ENCODE results near the gene RPTOR.

RPTOR gene

GRCh38 chr17:80868022-80868609 is 323.5 kb downstream of the RPTOR start:
- no peak for ATAC-seq (ENCODE audit: insufficient read depth, low read depth)
- H3K36me3 ChIP-seq (ENCODE audit: insufficient read depth, low read length), result peaks cover 11% of the 10 kb centered on the region
- DNase-seq, result no peak

GRCh38 chr17:80869481-80870145 is 325.0 kb downstream of the RPTOR start:
- Histone ChIP-seq H3K4me2 (ENCODE audit: insufficient read depth, low read length) (no peak overlapping the region), H3K36me3 (ENCODE audit: insufficient read depth, low read length) (peaks cover 20% of the 10 kb centered on the region), H3K9me3 (ENCODE audit: insufficient read depth, low read length, severe bottlenecking) (no peaks in the 10 kb centered on the region), H2AFZ (ENCODE audit: low read depth, low read length) (no peak overlapping the region), H3K79me2 (ENCODE audit: insufficient read depth, low read length) (no peaks in the 10 kb centered on the region), H3K27me3 (ENCODE audit: insufficient read depth, low read length, poor library complexity) (no peaks in the 10 kb centered on the region), H4K20me1 (ENCODE audit: insufficient read depth, low read length) (no peaks in the 10 kb centered on the region), H3K27ac (ENCODE audit: low read length) (no peak overlapping the region), H3K4me3 (ENCODE audit: low read depth in 1 of 2, low read length in 2 of 2) (no peak overlapping the region), H3K4me1 (ENCODE audit: insufficient read depth, low read length) (no peaks in the 10 kb centered on the region), H3K9ac (ENCODE audit: low read depth, low read length) (no peak overlapping the region)
- TF ChIP-seq EZH2 (IDR thresholded peaks at IDR 0.05; ENCODE audit: borderline replicate concordance, low read depth, low read length, severe bottlenecking), result no peak
- TF ChIP-seq, protein P1, sequence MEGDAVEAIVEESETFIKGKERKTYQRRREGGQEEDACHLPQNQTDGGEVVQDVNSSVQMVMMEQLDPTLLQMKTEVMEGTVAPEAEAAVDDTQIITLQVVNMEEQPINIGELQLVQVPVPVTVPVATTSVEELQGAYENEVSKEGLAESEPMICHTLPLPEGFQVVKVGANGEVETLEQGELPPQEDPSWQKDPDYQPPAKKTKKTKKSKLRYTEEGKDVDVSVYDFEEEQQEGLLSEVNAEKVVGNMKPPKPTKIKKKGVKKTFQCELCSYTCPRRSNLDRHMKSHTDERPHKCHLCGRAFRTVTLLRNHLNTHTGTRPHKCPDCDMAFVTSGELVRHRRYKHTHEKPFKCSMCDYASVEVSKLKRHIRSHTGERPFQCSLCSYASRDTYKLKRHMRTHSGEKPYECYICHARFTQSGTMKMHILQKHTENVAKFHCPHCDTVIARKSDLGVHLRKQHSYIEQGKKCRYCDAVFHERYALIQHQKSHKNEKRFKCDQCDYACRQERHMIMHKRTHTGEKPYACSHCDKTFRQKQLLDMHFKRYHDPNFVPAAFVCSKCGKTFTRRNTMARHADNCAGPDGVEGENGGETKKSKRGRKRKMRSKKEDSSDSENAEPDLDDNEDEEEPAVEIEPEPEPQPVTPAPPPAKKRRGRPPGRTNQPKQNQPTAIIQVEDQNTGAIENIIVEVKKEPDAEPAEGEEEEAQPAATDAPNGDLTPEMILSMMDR (IDR thresholded peaks at IDR 0.05; ENCODE audit: borderline replicate concordance, extremely low read depth, low read length, poor library complexity, severe bottlenecking), result no peak
- no peak for DNase-seq
- no peak for ATAC-seq (ENCODE audit: insufficient read depth, low read depth)

More at GRCh38 chr17:80868022-80868609, 323.5 kb downstream of the RPTOR start:
- Histone ChIP-seq H4K20me1 (ENCODE audit: insufficient read depth, low read length) (no peaks in the 10 kb centered on the region), H3K4me1 (ENCODE audit: insufficient read depth, low read length) (no peaks in the 10 kb centered on the region), H3K4me3 (ENCODE audit: low read depth in 1 of 2, low read length in 2 of 2) (no peak overlapping the region), H3K9me3 (ENCODE audit: insufficient read depth, low read length, severe bottlenecking) (no peaks in the 10 kb centered on the region), H3K27ac (ENCODE audit: low read length) (no peak overlapping the region), H3K9ac (ENCODE audit: low read depth, low read length) (no peak overlapping the region), H3K4me2 (ENCODE audit: insufficient read depth, low read length) (no peak overlapping the region), H3K79me2 (ENCODE audit: insufficient read depth, low read length) (no peaks in the 10 kb centered on the region), H3K27me3 (ENCODE audit: insufficient read depth, low read length, poor library complexity) (no peaks in the 10 kb centered on the region), H2AFZ (ENCODE audit: low read depth, low read length) (no peak overlapping the region)
- TF ChIP-seq, protein P1 (IDR thresholded peaks at IDR 0.05; ENCODE audit: borderline replicate concordance, extremely low read depth, low read length, poor library complexity, severe bottlenecking), result no peak
- TF ChIP-seq EZH2 (IDR thresholded peaks at IDR 0.05; ENCODE audit: borderline replicate concordance, low read depth, low read length, severe bottlenecking), result no peak

GRCh38 chr17:80870401-80870800 is 325.8 kb downstream of the RPTOR start:
- Histone ChIP-seq H3K27me3 (ENCODE audit: insufficient read depth, low read length, poor library complexity) (no peaks in the 10 kb centered on the region), H3K36me3 (ENCODE audit: insufficient read depth, low read length) (peaks cover 28% of the 10 kb centered on the region)

More at GRCh38 chr17:80870401-80870800, 325.8 kb downstream of the RPTOR start:
- Histone ChIP-seq H2AFZ (ENCODE audit: low read depth, low read length) (no peak overlapping the region), H3K27ac (ENCODE audit: low read length) (no peak overlapping the region), H3K9ac (ENCODE audit: low read depth, low read length) (no peak overlapping the region), H4K20me1 (ENCODE audit: insufficient read depth, low read length) (no peaks in the 10 kb centered on the region), H3K4me1 (ENCODE audit: insufficient read depth, low read length) (no peaks in the 10 kb centered on the region), H3K79me2 (ENCODE audit: insufficient read depth, low read length) (no peaks in the 10 kb centered on the region), H3K9me3 (ENCODE audit: insufficient read depth, low read length, severe bottlenecking) (no peaks in the 10 kb centered on the region), H3K4me3 (ENCODE audit: low read depth in 1 of 2, low read length in 2 of 2) (no peak overlapping the region), H3K4me2 (ENCODE audit: insufficient read depth, low read length) (no peak overlapping the region)
- ATAC-seq (ENCODE audit: insufficient read depth, low read depth) (no peak), DNase-seq (no peak)
- TF ChIP-seq EZH2 (IDR thresholded peaks at IDR 0.05; ENCODE audit: borderline replicate concordance, low read depth, low read length, severe bottlenecking), result no peak
- TF ChIP-seq, protein P1 (IDR thresholded peaks at IDR 0.05; ENCODE audit: borderline replicate concordance, extremely low read depth, low read length, poor library complexity, severe bottlenecking), result no peak
